Caki2 (cell line): ENCODE results near the gene MNAT1. TPM values are rescaled to one million over a fixed set of nuclear protein-coding genes. Genes with fewer than 3 reads are reported as not detected.

ENCODE experiments used
- DNase-seq: peaks from one replicate; pipeline ENCODE4 v3.0.0-alpha.2; 2015; ENCODE audit warnings: low read depth
- in situ Hi-C: cut with HindIII; loops from 2 replicates; pipeline ENCODE4 v1.10.0; 2016; ENCODE audit warnings: low sequenced_read_pairs, low pct_unique_long_range_greater_than_20kb, mixed read lengths
- total RNA-seq: library from RNA; depleted of rRNA; stranded (reverse); fragments of >200 nt; shearing (Covaris generic); gene quantifications from 2 replicates; pipeline ENCODE4 v1.2.3, GENCODE V29; 2014; ENCODE audit warnings: low replicate concordance; rRNA removed

Gene MNAT1
- total RNA-seq, 1 experiment from 2014 or later = 49.3 TPM

DNA sequence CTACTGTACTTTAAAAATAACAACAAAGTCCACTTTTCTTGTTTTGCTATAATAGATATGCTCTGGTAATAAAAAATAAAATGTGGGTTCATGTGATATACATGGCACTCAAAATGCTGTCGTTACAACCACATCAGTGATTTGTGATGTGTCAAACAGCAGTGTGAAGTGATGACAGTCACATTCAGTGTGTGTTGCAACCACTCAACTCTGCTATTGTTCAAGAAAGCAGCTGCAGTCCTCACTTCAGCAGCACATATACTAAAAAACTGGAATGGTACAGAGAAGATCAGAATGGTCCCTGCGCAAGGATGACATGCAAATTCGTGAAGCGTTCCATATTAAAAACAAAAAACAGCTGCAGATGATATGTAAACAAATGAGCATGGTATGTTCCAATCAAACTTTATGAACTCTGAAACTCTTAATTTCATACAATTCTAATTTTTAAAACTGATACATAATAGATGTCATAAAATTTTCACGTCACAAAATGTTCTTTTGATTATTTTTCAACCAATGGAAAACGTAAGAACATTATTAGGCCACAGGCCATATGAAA lies 239.6 kb downstream of the MNAT1 start:
- in situ Hi-C loops = no loop called here
- no peak for DNase-seq

DNA sequence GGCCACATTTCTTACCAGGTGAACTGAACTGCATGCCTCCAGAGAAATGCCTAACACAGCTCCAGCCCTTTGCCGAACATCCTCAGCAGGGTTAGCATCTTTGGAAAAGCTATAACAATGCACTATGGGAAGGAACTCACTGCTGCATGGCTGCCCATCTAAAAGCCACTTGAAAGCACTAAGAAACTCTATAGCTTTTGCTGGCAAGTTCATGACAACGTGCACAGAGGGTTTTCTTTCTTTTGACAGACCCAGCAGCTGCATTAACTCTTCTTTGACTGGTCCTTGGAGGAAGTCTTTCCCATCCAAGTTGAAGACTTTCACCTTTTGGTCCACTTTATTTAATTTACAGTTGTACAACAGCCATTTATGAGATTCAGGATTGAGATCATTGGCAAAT lies 241.0 kb downstream of the MNAT1 start:
- in situ Hi-C loops = no loop called here

DNA sequence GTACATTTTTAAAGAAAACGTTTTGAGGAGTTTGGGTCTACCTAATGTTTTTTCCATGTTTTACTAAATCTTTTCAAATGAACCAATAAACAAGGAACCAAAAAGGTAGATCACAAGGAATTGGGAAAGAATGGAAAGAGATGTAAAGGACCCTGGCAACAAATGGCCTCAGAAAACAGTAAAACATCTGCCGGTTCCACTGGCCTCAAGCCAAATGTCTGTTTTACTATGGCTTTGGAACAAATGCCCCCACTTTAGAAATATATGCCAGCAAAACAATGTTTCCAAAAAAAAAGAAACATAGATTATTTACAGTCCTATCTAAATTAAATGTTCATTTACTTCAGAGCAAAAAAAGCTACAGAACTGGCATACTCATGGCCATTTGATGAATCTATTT lies 243.3 kb downstream of the MNAT1 start:
- in situ Hi-C loops = no loop called here

More for the DNA sequence above, 241.0 kb downstream of the MNAT1 start:
- no peak for DNase-seq

DNA sequence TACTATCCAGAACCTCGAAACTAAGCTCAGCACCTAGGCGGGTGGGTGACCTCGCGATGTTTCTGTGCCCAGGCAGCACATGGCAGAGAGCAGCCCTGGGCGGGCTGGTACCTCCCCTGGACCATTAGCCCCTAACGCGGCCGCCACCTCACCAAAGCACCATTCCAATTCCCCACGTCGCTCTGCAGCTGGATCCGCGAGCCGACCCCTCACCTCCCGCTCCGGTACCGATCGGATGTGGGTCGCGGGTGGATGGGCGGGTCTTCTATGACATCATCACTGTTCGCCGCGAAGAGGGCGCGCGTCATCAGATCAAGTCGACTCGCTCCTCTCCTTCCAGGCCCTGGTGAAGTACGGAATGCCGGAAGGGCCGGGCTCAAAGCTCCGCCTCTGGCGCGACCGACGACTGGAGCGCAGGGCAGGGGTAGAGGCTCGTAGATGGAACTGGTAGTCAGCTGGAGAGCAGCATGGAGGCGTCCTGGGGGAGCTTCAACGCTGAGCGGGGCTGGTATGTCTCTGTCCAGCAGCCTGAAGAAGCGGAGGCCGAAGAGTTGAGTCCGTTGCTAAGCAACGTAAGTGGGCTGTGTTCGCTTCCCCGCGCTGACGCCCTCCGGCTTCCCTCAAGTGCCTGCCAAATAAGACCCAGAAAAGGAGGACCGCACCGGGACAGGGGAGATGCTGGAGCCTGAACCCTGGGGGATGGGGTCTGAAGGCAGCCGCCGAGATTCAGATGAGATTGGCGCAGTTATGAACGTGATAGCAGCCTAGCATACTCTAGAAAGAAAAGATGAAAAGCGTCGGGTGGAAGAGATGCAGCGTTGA lies 246.5 kb downstream of the MNAT1 start, which contains the start of the genes SLC38A6 and TRMT5:
Gene SLC38A6, plus strand, starts transcription at position 435 of the 822 bp plus-strand sequence. Its CDS starts 33 bp downstream, at position 468.
Gene TRMT5, minus strand, starts transcription at position 269 of the 822 bp plus-strand sequence. Its CDS starts 106 bp downstream, at position 163.
- in situ Hi-C loops = no loop called here
- DNase-seq = peak; percentile 94

More for the DNA sequence above, 243.3 kb downstream of the MNAT1 start:
- DNase-seq = no peak

DNA sequence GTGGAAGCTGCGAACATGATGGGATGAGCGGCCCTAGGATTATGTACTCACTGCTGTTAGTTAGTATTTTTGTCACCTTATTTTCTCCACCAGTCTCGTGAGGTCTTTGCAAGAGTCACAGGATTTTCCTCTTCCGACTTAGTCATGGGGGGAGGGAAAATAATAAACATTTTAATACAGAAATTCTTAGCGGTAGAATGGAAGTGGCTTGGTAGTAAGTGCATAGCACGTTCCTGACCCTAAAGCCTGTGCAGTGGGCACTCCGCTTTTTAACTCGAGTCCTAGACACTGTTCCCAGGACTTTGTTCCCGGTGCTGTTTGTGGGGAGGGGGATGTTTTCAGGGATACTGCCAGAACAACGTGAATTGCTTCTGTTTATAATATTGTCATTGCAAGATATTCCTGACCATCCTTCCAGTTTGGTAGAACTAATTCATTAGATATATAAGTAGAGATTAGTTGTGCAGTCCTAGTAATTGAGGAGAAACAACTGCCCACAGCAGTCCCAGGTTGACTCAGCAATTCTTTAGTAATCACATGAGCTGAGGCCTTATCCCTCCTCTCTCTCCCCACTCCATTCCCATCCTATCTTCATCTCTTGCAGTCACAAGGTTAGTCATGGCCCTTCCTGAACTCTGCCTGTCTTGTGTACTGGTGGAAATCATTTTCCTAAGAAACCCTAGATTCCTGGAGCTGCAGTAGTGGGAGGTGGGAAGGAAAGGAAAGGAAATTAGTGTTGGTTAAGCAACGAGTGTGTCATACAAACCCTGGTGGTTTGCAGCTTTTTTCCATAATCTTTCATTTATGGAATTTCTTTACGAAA lies 247.3 kb downstream of the MNAT1 start:
- in situ Hi-C loops = no loop called here
- peak; percentile 74 for DNase-seq

DNA sequence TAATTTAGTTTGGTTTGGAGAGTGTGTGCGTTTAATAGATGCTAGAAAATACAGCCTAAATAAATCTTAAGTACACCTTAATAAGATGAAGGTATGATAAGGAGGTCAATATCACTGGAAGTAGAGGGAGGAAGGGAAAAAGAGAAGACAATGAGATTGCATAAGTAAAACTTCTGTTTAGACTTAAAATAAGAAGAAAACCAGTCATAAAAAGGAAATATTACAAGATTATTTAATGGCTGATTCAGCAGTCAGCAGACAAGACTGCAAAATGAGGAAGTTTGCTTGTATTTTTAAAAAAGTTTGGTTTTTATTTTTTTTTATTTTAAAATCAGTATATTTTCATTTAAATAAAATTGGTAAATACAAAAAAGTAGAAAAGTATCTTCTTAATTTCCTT lies 249.6 kb downstream of the MNAT1 start:
- in situ Hi-C loops = no loop called here
- DNase-seq = no peak

DNA sequence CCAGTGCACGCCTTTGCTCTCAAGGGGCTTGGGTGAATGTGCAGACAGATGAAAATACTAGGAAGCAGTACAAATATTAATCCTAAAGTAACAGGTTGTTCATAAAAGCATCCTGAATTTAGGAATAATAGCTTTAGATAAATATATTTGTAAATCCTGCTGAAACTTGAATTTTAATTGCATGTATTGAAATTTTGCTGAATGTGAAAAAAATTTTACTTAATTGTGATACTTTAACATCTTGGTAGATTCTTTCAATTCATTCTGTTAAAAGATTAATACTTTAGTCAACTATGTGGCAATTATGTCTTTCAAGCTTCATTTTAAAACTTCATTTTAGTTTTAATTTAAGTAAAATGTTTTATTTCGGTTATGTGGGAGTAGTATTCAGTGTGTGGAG lies 251.9 kb downstream of the MNAT1 start:
- in situ Hi-C loops = no loop called here
- no peak for DNase-seq

DNA sequence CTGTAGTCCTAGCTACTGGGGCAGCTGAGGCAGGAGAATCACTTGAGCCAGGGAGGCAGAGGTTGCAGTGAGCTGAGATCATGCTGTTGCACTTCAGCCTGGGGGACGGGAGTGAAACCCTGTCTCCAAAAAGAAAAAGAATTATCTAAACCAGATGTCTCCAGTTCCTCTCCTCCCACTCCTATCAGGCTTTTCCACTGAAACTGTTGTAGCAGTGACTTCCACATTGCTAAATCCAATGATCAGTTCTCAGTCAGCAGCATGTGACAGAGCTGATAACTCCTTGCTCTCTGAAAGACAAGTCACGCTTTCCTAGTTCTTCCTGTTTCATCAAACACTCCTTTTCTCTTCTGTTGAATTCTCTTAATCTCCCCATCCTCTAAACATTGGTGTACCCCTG lies 255.0 kb downstream of the MNAT1 start:
- in situ Hi-C loops = no loop called here
- DNase-seq = no peak

DNA sequence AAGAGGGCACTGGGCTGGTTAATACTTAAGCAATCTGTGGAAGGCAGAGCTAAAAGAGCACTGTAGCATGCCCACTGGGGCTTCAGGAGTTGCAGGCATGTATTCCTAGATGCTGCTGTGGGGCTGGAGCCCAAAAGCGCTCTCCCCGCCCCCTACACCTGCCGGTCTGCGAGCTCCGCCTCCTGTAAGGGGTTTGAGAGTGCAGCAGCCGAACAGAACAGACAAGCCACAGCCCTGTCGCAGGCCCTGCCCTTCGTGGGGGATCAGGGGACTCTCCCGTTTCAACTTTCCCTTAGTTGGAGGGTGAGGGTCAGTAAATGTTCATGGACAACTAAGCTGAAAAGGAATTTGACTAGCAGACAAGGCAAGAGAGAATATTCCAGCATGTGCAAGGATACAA lies 264.1 kb downstream of the MNAT1 start:
- in situ Hi-C loops = no loop called here
- no peak for DNase-seq

DNA sequence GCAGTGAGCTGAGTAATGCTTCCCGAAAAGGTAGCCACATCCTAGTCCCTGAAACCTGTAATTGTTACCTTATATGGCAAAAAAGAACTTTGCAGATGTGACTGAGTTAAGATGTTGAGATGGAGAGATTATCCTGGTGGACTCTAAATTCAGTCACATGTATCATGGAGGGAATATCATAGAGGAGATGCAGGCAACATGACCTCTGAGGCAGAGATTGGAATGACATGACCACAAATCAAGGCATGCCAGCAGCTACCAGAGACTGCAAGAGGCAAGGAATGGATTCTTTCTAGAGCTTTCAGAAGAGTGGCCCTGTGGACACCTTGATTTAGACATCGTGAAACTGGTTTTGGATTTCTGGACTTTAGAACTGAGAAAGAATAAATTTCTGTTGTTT lies 265.0 kb downstream of the MNAT1 start:
- in situ Hi-C loops = no loop called here
- DNase-seq = no peak

DNA sequence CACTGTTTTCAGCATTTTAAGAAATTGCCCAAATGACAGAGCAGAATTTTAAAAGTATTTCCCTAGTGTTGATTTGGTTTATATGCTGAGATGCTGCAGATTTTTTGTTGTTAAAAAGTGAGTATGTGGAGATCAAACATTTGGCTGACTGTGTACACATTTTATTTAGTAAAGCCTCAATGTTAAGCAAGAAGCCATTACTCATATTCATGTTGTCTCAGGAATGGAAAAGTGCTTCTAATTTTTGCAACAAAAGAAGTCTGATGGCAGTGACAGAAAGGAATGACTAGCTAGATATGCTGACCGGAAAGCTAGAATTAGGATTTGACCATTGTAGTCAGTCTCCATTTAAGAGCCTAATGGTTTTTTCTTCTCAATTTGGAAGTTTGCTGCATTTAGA lies 269.0 kb downstream of the MNAT1 start:
- in situ Hi-C loops = no loop called here

DNA sequence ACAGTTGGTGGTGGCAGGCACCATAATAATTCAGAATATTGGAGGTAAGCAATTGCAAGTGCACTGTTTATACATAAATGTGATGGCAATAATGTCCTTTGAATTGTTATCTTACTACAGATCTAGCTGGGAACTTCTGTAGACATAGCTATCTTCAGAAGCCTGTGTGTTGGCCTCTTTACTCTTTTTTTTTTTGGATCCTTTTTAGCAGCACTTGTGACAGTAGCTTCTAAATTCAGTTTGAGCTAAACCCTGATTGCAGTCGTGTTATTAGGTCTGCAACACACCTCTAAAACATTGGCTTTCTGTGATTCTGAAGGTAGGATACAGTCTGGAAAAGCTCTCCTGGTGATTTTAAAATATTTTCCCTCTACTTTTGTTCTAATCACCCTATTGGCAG lies 285.0 kb downstream of the MNAT1 start:
- no peak for DNase-seq
- in situ Hi-C loops = no loop called here

More for the DNA sequence above, 269.0 kb downstream of the MNAT1 start:
- no peak for DNase-seq

Other genes starting within 250 kb of the MNAT1 start
- not detected in 2 replicates for gene C14orf39, start 248.7 kb upstream of the MNAT1 start, total RNA-seq
- gene SIX6, start 225.6 kb upstream of the MNAT1 start, total RNA-seq = not detected in 2 replicates
- gene SIX1, start 85.3 kb upstream of the MNAT1 start, total RNA-seq = 15.2 and 22.9 TPM in 2 replicates
- 3.5 and 4.8 TPM in 2 replicates for gene SIX4, start 10.4 kb upstream of the MNAT1 start, total RNA-seq
- gene TRMT5, start 246.3 kb downstream of the MNAT1 start, total RNA-seq = 5.5 and 10.7 TPM in 2 replicates
- gene SLC38A6, start 246.5 kb downstream of the MNAT1 start, total RNA-seq = 46.8 and 72.1 TPM in 2 replicates